ENCODE data around the gene DQX1. TPM values are rescaled to one million over a fixed set of nuclear protein-coding genes. Genes with fewer than 3 reads are reported as not detected.

The DQX1 gene
- total RNA-seq, 1 donor from 2014 or later: not detected

DNA sequence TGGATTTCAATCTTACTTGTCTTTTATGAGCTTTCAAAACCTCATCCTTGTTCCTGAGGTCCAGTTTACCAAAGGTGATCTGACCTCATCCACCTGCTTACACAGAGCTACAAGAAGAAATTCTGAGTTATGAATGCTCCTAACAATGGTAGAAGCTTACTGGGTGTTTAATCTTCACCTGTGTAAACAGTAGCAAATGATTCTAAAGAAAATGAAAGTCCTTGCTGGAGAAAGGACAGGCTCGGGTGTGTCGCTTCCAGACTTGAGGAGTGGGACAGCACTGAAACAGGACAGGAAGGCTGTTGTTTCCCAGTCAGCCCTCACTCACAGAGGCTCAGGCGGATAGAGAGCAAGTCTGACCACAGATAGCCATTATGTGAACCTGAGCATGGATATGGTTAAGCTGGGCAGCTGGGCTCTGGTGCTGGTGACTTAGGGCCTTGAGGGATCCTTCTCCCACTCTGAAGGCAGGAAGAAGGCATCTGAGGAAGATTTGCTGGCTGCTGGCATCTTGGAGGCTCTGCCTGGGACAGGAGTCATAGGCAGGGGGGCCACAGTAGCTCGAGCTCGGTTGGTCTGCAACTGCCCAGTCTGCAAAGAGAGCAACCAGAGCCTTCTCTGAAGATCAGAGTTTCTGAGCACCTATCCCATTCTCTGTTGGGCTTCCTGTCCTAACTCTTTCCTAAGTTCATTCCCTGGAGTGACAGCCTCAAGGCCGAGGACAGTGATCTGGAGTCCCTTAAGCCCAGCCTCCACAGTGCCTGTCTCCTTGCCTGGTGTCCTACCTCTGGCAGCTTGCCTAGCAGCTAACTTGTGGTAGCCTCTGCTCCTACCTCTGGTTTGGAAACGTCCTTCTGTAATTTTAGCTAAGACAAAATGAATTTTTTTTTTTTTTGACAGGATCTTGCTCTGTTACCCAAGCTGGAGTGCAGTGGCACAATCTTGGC lies 32.5 kb upstream of the DQX1 start:
- DNase-seq (ENCODE audit: low spot score): no peak
- peaks cover 50% of the 10 kb centered on the region for H3K4me1 Mint-ChIP-seq (ENCODE audit: low read depth)
- no peak overlapping the region for H3K27ac Mint-ChIP-seq (ENCODE audit: unreplicated experiment)
- no peak overlapping the region for H3K4me3 Mint-ChIP-seq (ENCODE audit: unreplicated experiment)
- no peaks in the 10 kb centered on the region for H3K9me3 Mint-ChIP-seq (ENCODE audit: low read depth)
- no peaks in the 10 kb centered on the region for H3K27me3 Mint-ChIP-seq (ENCODE audit: low read depth)
- TF ChIP-seq, protein P1, sequence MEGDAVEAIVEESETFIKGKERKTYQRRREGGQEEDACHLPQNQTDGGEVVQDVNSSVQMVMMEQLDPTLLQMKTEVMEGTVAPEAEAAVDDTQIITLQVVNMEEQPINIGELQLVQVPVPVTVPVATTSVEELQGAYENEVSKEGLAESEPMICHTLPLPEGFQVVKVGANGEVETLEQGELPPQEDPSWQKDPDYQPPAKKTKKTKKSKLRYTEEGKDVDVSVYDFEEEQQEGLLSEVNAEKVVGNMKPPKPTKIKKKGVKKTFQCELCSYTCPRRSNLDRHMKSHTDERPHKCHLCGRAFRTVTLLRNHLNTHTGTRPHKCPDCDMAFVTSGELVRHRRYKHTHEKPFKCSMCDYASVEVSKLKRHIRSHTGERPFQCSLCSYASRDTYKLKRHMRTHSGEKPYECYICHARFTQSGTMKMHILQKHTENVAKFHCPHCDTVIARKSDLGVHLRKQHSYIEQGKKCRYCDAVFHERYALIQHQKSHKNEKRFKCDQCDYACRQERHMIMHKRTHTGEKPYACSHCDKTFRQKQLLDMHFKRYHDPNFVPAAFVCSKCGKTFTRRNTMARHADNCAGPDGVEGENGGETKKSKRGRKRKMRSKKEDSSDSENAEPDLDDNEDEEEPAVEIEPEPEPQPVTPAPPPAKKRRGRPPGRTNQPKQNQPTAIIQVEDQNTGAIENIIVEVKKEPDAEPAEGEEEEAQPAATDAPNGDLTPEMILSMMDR (IDR thresholded peaks at IDR 0.05): no peak
- no peaks in the 10 kb centered on the region for H3K36me3 Mint-ChIP-seq (ENCODE audit: low read depth)

DNA sequence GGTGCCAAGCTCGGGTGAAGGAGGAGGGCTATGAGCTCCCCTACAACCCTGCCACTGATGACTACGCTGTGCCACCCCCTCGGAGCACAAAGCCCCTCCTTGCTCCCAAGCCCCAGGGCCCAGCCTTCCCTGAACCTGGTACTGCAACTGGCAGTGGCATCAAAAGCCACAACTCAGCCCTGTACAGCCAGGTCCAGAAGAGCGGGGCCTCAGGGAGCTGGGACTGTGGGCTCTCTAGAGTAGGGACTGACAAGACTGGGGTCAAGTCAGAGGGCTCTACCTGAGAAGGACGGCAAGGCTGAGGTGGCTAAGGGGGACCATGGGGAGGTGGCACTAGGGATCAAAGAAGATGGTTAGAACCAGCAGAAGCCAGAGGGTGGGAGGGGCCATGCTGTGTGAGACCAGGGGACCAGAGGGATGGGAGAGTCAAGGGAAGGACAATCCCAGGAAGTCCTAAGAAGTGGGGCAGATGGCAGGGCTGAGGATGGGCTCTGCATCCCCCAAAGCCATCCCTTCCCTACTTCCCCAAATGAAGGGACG lies 30.9 kb upstream of the DQX1 start:
- Mint-ChIP-seq H3K27me3 (ENCODE audit: low read depth) (no peaks in the 10 kb centered on the region), H3K27ac (ENCODE audit: unreplicated experiment) (no peak overlapping the region), H3K4me3 (ENCODE audit: unreplicated experiment) (no peak overlapping the region), H3K36me3 (ENCODE audit: low read depth) (peaks cover 2% of the 10 kb centered on the region), H3K4me1 (ENCODE audit: low read depth) (peaks cover 49% of the 10 kb centered on the region), H3K9me3 (ENCODE audit: low read depth) (no peaks in the 10 kb centered on the region)
- no peak for DNase-seq (ENCODE audit: low spot score)
- TF ChIP-seq, protein P1 (IDR thresholded peaks at IDR 0.05): no peak

DNA sequence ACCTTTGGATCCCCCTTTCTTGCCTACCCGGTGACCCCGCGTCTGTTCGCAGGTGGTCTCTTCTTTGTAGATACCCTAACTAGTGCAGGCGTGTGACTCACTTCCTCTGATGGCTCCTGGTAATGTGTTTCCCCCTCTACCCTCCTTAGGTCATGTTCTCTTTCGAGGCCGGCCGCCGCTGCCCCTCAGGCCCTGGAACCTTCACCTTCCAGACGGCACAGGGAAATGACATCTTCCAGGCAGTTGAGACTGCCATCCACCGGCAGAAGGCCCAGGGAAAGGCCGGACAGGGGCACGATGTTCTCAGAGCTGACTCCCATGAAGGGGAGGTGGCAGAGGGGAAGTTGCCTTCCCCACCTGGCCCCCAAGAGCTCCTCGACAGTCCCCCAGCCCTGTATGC lies 30.1 kb upstream of the DQX1 start:
- H3K27ac Mint-ChIP-seq (ENCODE audit: unreplicated experiment): no peak overlapping the region
- H3K27me3 Mint-ChIP-seq (ENCODE audit: low read depth): no peaks in the 10 kb centered on the region
- peaks cover 7% of the 10 kb centered on the region for H3K36me3 Mint-ChIP-seq (ENCODE audit: low read depth)
- peaks cover 55% of the 10 kb centered on the region for H3K4me1 Mint-ChIP-seq (ENCODE audit: low read depth)
- no peaks in the 10 kb centered on the region for H3K9me3 Mint-ChIP-seq (ENCODE audit: low read depth)
- TF ChIP-seq, protein P1 (IDR thresholded peaks at IDR 0.05): no peak
- DNase-seq (ENCODE audit: low spot score): no peak
- peak overlapping the region; percentile 97 for H3K4me3 Mint-ChIP-seq (ENCODE audit: unreplicated experiment)

DNA sequence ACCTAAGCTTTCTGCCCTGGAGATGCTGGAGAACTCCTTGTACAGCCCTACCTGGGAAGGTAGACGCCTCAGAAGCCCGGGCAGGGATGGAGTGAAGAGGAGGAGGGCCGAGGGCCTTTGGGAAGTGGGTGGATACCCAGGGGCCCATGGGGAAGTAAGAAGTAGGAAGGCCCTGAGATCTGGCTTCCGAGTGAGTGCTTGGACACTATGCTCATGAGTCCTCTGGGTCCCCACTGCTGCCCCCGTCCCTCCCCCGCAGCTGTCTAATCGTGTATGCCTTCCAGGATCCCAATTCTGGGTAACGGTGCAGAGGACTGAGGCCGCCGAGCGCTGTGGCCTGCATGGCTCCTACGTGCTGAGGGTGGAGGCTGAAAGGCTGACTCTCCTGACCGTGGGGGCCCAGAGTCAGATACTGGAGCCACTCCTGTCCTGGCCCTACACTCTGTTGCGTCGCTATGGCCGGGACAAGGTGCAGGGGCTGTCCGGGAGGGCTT lies 29.6 kb upstream of the DQX1 start:
- H3K27me3 Mint-ChIP-seq (ENCODE audit: low read depth): no peaks in the 10 kb centered on the region
- DNase-seq (ENCODE audit: low spot score): no peak
- peaks cover 59% of the 10 kb centered on the region for H3K4me1 Mint-ChIP-seq (ENCODE audit: low read depth)
- H3K27ac Mint-ChIP-seq (ENCODE audit: unreplicated experiment): peak overlapping the region; percentile 87
- TF ChIP-seq, protein P1 (IDR thresholded peaks at IDR 0.05): no peak
- H3K36me3 Mint-ChIP-seq (ENCODE audit: low read depth): peaks cover 7% of the 10 kb centered on the region
- H3K4me3 Mint-ChIP-seq (ENCODE audit: unreplicated experiment): peak overlapping the region; percentile 97
- no peaks in the 10 kb centered on the region for H3K9me3 Mint-ChIP-seq (ENCODE audit: low read depth)

DNA sequence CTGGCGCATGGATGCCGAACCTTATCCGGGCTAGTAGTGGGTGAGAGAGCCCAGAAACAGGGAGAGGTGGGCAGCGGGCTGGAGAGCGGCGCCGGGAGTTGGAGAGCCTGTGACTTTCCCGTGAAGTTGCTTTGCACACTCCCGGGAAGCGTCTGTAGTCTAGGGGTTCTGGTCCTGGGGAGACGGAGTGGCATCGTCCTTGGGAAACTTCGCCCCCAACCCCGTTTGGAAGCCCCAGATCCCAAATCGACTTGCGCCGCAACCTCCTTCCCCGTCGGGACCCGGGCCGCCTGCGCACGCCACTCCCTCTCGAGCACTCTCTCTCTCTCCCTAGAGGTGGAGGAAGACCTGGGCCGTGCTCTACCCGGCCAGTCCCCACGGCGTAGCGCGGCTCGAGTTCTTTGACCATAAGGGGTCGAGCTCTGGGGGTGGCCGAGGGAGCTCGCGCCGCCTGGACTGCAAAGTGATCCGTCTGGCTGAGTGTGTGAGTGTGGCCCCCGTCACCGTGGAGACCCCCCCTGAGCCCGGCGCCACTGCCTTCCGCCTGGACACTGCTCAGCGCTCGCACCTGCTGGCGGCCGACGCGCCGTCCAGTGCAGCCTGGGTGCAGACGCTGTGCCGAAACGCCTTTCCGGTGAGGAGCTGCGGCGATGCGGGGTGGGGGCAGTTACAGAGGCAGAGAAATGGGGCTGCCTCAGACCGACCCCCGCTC lies 28.9 kb upstream of the DQX1 start:
- H3K27ac Mint-ChIP-seq (ENCODE audit: unreplicated experiment): peak overlapping the region; percentile 87
- H3K9me3 Mint-ChIP-seq (ENCODE audit: low read depth): no peaks in the 10 kb centered on the region
- TF ChIP-seq, protein P1 (IDR thresholded peaks at IDR 0.05): peak; percentile 32
- H3K4me1 Mint-ChIP-seq (ENCODE audit: low read depth): peaks cover 59% of the 10 kb centered on the region
- peak overlapping the region; percentile 97 for H3K4me3 Mint-ChIP-seq (ENCODE audit: unreplicated experiment)
- peaks cover 9% of the 10 kb centered on the region for H3K36me3 Mint-ChIP-seq (ENCODE audit: low read depth)
- no peak for DNase-seq (ENCODE audit: low spot score)
- no peaks in the 10 kb centered on the region for H3K27me3 Mint-ChIP-seq (ENCODE audit: low read depth)

Data from chondrocyte (in vitro differentiated cells).